NOMO-1 treated with DMSO at 0.1 percent for 48 hours (cell line): Measurements from ENCODE around the gene NR1H2.
"Not testable (repeated sequence)": the region's sequence is repeated elsewhere in the genome, so short reads cannot be mapped to it uniquely, and the experiment has no call there.

ENCODE experiments used
- DNase-seq: peaks from one replicate; lab custom pipeline; 2025; ENCODE audit not compliant: unreplicated experiment; lab: John Stamatoyannopoulos, UW

The NR1H2 gene

GRCh38 chr19:50377517-50377916 is 1.3 kb downstream of the NR1H2 start:
- DNase-seq = no peak

GRCh38 chr19:50378169-50378862 is 2.1 kb downstream of the NR1H2 start:
- DNase-seq = no peak

- DNase-seq = no peak
Observed at GRCh38 chr19:50378863-50379236, 2.6 kb downstream of the NR1H2 start.

GRCh38 chr19:50379602-50380001 is 3.3 kb downstream of the NR1H2 start:
- no peak for DNase-seq

- no peak for DNase-seq
Observed at GRCh38 chr19:50380137-50380536, 3.9 kb downstream of the NR1H2 start.

GRCh38 chr19:50380751-50381151 is 4.5 kb downstream of the NR1H2 start:
- DNase-seq = no peak

GRCh38 chr19:50381881-50382729 is 5.8 kb downstream of the NR1H2 start:
- no peak for DNase-seq

- no peak for DNase-seq
Observed at GRCh38 chr19:50383001-50383851, 7.0 kb downstream of the NR1H2 start.

- DNase-seq = peak; percentile 99
Observed at GRCh38 chr19:50383852-50384684, 7.8 kb downstream of the NR1H2 start, which contains the start of gene POLD1. TSS of gene POLD1 (plus strand) at chr19:50384347. CDS start at chr19:50398852, 14,505 bp downstream.

- DNase-seq = peak; percentile 19
Observed at GRCh38 chr19:50384685-50385535, 8.7 kb downstream of the NR1H2 start.

GRCh38 chr19:50387176-50387867 is 11.1 kb downstream of the NR1H2 start:
- DNase-seq = peak; percentile 71

GRCh38 chr19:50387868-50388245 is 11.6 kb downstream of the NR1H2 start:
- no peak for DNase-seq

- DNase-seq = not testable (repeated sequence)
Observed at GRCh38 chr19:50390295-50390694, 14.0 kb downstream of the NR1H2 start.

GRCh38 chr19:50390952-50391351 is 14.7 kb downstream of the NR1H2 start:
- not testable (repeated sequence) for DNase-seq

GRCh38 chr19:50392759-50393158 is 16.5 kb downstream of the NR1H2 start:
- DNase-seq = no peak

- DNase-seq = no peak
Observed at GRCh38 chr19:50393589-50393988, 17.3 kb downstream of the NR1H2 start.

GRCh38 chr19:50394017-50394416 is 17.8 kb downstream of the NR1H2 start:
- no peak for DNase-seq

GRCh38 chr19:50398675-50399367 is 22.6 kb downstream of the NR1H2 start:
- no peak for DNase-seq
